ENCODE measurements around the gene DOK5.
"Not testable (repeated sequence)": the region's sequence is repeated elsewhere in the genome, so short reads cannot be mapped to it uniquely, and the experiment has no call there.

The DOK5 gene

GRCh38 chr20:54475334-54476168, at the start of gene DOK5:
TSS of gene DOK5 (plus strand) at chr20:54475593. CDS start at chr20:54475947, 354 bp downstream.
- peak; percentile 49 for DNase-seq

GRCh38 chr20:54429364-54429763, 46.0 kb upstream of the DOK5 start:
- no peak for DNase-seq

- DNase-seq = no peak
Measured at GRCh38 chr20:54431156-54431944, 44.0 kb upstream of the DOK5 start.

GRCh38 chr20:54432966-54433365, 42.4 kb upstream of the DOK5 start:
- DNase-seq = no peak

GRCh38 chr20:54433636-54434035, 41.8 kb upstream of the DOK5 start:
- no peak for DNase-seq

GRCh38 chr20:54434196-54434595, 41.2 kb upstream of the DOK5 start:
- no peak for DNase-seq

GRCh38 chr20:54435015-54435414, 40.4 kb upstream of the DOK5 start:
- no peak for DNase-seq

GRCh38 chr20:54436410-54436809, 39.0 kb upstream of the DOK5 start:
- not testable (repeated sequence) for DNase-seq

- DNase-seq = no peak
Measured at GRCh38 chr20:54438166-54438565, 37.2 kb upstream of the DOK5 start.

GRCh38 chr20:54450207-54450606, 25.2 kb upstream of the DOK5 start:
- DNase-seq = no peak

GRCh38 chr20:54451171-54451570, 24.2 kb upstream of the DOK5 start:
- no peak for DNase-seq

GRCh38 chr20:54452277-54452676, 23.1 kb upstream of the DOK5 start:
- DNase-seq = no peak

- no peak for DNase-seq
Measured at GRCh38 chr20:54454982-54455381, 20.4 kb upstream of the DOK5 start.

GRCh38 chr20:54456423-54456822, 19.0 kb upstream of the DOK5 start:
- DNase-seq = no peak

- DNase-seq = no peak
Measured at GRCh38 chr20:54456961-54457360, 18.4 kb upstream of the DOK5 start.

GRCh38 chr20:54458219-54458618, 17.2 kb upstream of the DOK5 start:
- DNase-seq = no peak

GRCh38 chr20:54459279-54459678, 16.1 kb upstream of the DOK5 start:
- DNase-seq = no peak

- no peak for DNase-seq
Measured at GRCh38 chr20:54464003-54464402, 11.4 kb upstream of the DOK5 start.

- no peak for DNase-seq
Measured at GRCh38 chr20:54466127-54466526, 9.3 kb upstream of the DOK5 start.

GRCh38 chr20:54467622-54468021, 7.8 kb upstream of the DOK5 start:
- no peak for DNase-seq

GRCh38 chr20:54468082-54468481, 7.3 kb upstream of the DOK5 start:
- DNase-seq = no peak

GRCh38 chr20:54469293-54469692, 6.1 kb upstream of the DOK5 start:
- DNase-seq = no peak

- DNase-seq = no peak
Measured at GRCh38 chr20:54469952-54470351, 5.4 kb upstream of the DOK5 start.

GRCh38 chr20:54470697-54471096, 4.7 kb upstream of the DOK5 start:
- no peak for DNase-seq

Data from midbrain (tissue), 1 donor.